Measurements from ENCODE around the gene TECPR1. TPM values are rescaled to one million over a fixed set of nuclear protein-coding genes. Genes with fewer than 3 reads are reported as not detected.
A peak's percentile ranks its signal among the peaks of the same experiment; 100 is the strongest.

TECPR1 gene
- total and polyA plus RNA-seq, 2 donors (not counting 1 experiment from before 2014, with no cell fraction given), result 20.9 to 52.2 TPM

GRCh38 chr7:98186452-98187137 lies 65.4 kb downstream of the TECPR1 start:
- ATAC-seq (ENCODE audit: low read depth) (no peak), DNase-seq (no peak)
- H3K9ac ChIP-seq (ENCODE audit: low read length), result no peak overlapping the region
- Mint-ChIP-seq H3K27me3 (no peaks in the 10 kb centered on the region), H3K27ac (no peak overlapping the region), H3K4me1 (peaks cover 15% of the 10 kb centered on the region), H3K9me3 (ENCODE audit: insufficient read depth) (no peaks in the 10 kb centered on the region), H3K4me3 (no peak overlapping the region)
- no peaks in the 10 kb centered on the region for H4K20me1 ChIP-seq (ENCODE audit: control insufficient read depth, insufficient read depth, low read length, poor library complexity, severe bottlenecking)
- CTCF ChIA-PET, result interaction anchor here (0.7 to 3.8 kb wide), 2 partner anchors 16 to 18 kb away, joined by 3 to 16 read pairs; no protein-coding TSS in a partner anchor
- H3K4me3 ChIP-seq (ENCODE audit: control extremely low read depth in 1 of 5, extremely low read depth in 1 of 5, insufficient read depth in 1 of 5, low read depth in 2 of 5, low read length in 4 of 5), result no peak overlapping the region
- peaks cover 0 to 9% (median 0%) of the 10 kb centered on the region in 3 donors for H3K9me3 ChIP-seq (ENCODE audit: control extremely low read depth in 1 of 3, control insufficient read depth in 2 of 3, insufficient read depth in 1 of 3, low read length in 2 of 3)
- POLR2A ChIA-PET, result no interaction called here
- intact Hi-C loops (cut with micrococcal nuclease), result no loop called here
- no peak overlapping the region for H3K27ac ChIP-seq (ENCODE audit: low read length in 2 of 2)
- H3K4me1 ChIP-seq (ENCODE audit: control insufficient read depth in 2 of 2, insufficient read depth in 2 of 2, low read length in 2 of 2), result peaks cover 4% of the 10 kb centered on the region in 2 donors
- TF ChIP-seq CTCF (IDR thresholded peaks at IDR 0.05) (no peak), EZH2 (IDR thresholded peaks at IDR 0.05; ENCODE audit: borderline replicate concordance, insufficient read depth, low read depth, low read length, poor library complexity, severe bottlenecking) (no peak)
- H3K27me3 ChIP-seq (replicated peaks in 1 of 4; ENCODE audit: control extremely low read depth in 1 of 4, control insufficient read depth in 3 of 4, insufficient read depth in 4 of 4, low read length in 3 of 4), result peaks cover 0 to 5% (median 0%) of the 10 kb centered on the region in 4 experiments
- H3K4me2 ChIP-seq (replicated peaks; ENCODE audit: low read depth, low read length, poor library complexity, severe bottlenecking), result peak overlapping the region; percentile 14
- no peaks in the 10 kb centered on the region for H3K79me2 ChIP-seq (ENCODE audit: control insufficient read depth, insufficient read depth, low read length)
- H2AFZ ChIP-seq (ENCODE audit: insufficient read depth, low read depth, low read length, poor library complexity, severe bottlenecking), result no peak overlapping the region
- WGBS (ENCODE audit: insufficient coverage), result 100% methylated on average over 2 of the region's 9 CpGs
- peaks cover 0 to 6% of the 10 kb centered on the region in 2 experiments for H3K36me3 ChIP-seq (replicated peaks in 1 of 2; ENCODE audit: control extremely low read depth in 1 of 2, control insufficient read depth in 1 of 2, extremely low read depth in 1 of 2, insufficient read depth in 2 of 2, low read length in 1 of 2)

GRCh38 chr7:98185101-98185500 lies 66.9 kb downstream of the TECPR1 start:
- no peaks in the 10 kb centered on the region for H3K9me3 Mint-ChIP-seq (ENCODE audit: insufficient read depth)

More at GRCh38 chr7:98185101-98185500, 66.9 kb downstream of the TECPR1 start:
- DNase-seq, result no peak
- H3K79me2 ChIP-seq (ENCODE audit: control insufficient read depth, insufficient read depth, low read length), result no peaks in the 10 kb centered on the region
- peaks cover 0 to 2% of the 10 kb centered on the region in 2 experiments for H3K36me3 ChIP-seq (replicated peaks in 1 of 2; ENCODE audit: control extremely low read depth in 1 of 2, control insufficient read depth in 1 of 2, extremely low read depth in 1 of 2, insufficient read depth in 2 of 2, low read length in 1 of 2)
- ChIA-PET CTCF (interaction anchor here (1.4 kb wide), 1 partner anchor 17 kb away, joined by 5 read pairs; no protein-coding TSS in a partner anchor), POLR2A (no interaction called here)
- peaks cover 4% of the 10 kb centered on the region in 2 donors for H3K4me1 ChIP-seq (ENCODE audit: control insufficient read depth in 2 of 2, insufficient read depth in 2 of 2, low read length in 2 of 2)
- no peak for ATAC-seq (ENCODE audit: low read depth)
- H3K27me3 Mint-ChIP-seq, result no peaks in the 10 kb centered on the region
- intact Hi-C loops (cut with micrococcal nuclease), result no loop called here
- 93% methylated on average over 2 of the region's 7 CpGs for WGBS (ENCODE audit: insufficient coverage)
- peaks cover 0 to 5% (median 0%) of the 10 kb centered on the region in 4 experiments for H3K27me3 ChIP-seq (replicated peaks in 1 of 4; ENCODE audit: control extremely low read depth in 1 of 4, control insufficient read depth in 3 of 4, insufficient read depth in 4 of 4, low read length in 3 of 4)
- H3K9ac ChIP-seq (ENCODE audit: low read length), result no peak overlapping the region
- H2AFZ ChIP-seq (ENCODE audit: insufficient read depth, low read depth, low read length, poor library complexity, severe bottlenecking), result no peak overlapping the region
- no peak overlapping the region for H3K27ac Mint-ChIP-seq
- no peak overlapping the region for H3K27ac ChIP-seq (ENCODE audit: low read length in 2 of 2)
- H3K9me3 ChIP-seq (ENCODE audit: control extremely low read depth in 1 of 3, control insufficient read depth in 2 of 3, insufficient read depth in 1 of 3, low read length in 2 of 3), result peaks cover 0 to 9% (median 0%) of the 10 kb centered on the region in 3 donors
- TF ChIP-seq CTCF (IDR thresholded peaks at IDR 0.05) (no peak), EZH2 (IDR thresholded peaks at IDR 0.05; ENCODE audit: borderline replicate concordance, insufficient read depth, low read depth, low read length, poor library complexity, severe bottlenecking) (no peak)
- no peak overlapping the region for H3K4me3 ChIP-seq (ENCODE audit: control extremely low read depth in 1 of 5, extremely low read depth in 1 of 5, insufficient read depth in 1 of 5, low read depth in 2 of 5, low read length in 4 of 5)
- peaks cover 15% of the 10 kb centered on the region for H3K4me1 Mint-ChIP-seq
- H3K4me2 ChIP-seq (replicated peaks; ENCODE audit: low read depth, low read length, poor library complexity, severe bottlenecking), result no peak overlapping the region
- H4K20me1 ChIP-seq (ENCODE audit: control insufficient read depth, insufficient read depth, low read length, poor library complexity, severe bottlenecking), result no peaks in the 10 kb centered on the region
- no peak overlapping the region for H3K4me3 Mint-ChIP-seq

Data from B cell (primary cell).